ENCODE measurements around the gene PIP5KL1.

The PIP5KL1 gene

DNA sequence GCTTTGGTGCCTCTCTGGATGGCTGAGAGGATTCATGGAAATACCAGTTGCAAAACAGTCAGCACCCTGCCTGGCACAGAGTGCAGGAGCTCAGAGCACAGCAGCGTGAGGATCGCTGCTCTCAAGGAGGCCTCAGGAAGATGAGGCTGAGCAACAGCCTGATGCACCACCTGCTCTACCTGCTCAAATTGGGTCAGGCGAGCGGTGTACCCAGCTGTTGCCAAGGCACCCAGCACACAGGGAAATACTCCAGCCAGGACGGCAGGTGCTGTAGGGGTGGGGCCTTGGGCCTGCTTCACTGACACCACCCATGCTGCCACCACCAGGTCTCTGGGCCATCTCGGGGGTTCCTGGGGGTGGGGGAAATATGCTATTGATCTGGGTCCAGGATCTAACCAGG lies 45.9 kb upstream of the PIP5KL1 start:
- peaks cover 95% of the 10 kb centered on the region for H3K79me2 ChIP-seq (ENCODE audit: control insufficient read depth, low read length)
- H3K27ac ChIP-seq (ENCODE audit: low read depth, low read length) = peak overlapping the region; percentile 83

DNA sequence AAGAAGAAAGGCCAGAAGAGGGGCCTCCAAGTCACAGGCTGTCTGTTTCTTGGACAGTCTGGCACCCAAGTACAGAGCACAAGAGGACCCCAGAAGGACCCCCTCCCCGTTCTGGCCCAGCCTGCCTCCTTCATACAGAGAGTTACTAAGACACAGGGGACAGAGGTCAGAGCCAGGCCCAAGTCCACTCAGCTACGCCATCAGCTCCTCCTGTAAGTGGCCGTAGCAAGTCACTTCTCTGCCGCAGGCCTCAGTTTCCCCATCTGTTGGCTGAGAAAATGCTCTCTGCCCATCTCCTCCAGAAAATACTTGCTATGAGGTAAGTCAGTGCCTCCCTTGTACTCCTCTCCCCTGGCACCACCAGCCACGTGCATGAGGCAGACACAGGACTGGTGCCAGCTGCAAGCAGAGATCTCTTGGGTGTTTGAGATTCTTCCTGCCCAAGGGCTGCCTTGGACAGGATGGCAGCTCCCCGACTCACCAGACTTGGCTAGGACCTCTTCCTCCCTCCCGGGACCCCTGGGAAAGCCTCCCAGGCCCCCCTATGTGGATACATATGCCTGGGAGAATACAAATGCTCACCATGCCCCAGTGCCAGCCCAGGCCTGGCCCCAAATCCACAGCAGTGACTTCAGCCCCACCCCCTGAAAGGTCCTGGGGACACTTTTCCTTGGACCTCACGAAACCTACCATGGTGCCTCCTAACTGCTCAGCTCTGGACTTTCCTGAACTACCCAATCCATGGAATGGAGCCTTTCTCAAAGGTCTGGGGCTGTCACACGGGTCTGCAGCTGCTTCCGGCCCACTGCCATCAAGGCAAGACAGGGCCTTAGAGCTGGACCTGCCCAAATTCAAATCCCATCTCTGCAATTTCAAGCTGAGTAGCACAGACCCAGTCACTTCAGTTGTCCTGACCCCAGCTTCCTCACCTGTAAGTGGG lies 45.1 kb upstream of the PIP5KL1 start:
- H3K27me3 ChIP-seq (ENCODE audit: control insufficient read depth, low read length) = no peaks in the 10 kb centered on the region
- peak overlapping the region; percentile 92 for H3K4me2 ChIP-seq (ENCODE audit: low read length)
- peaks cover 10% of the 10 kb centered on the region for H3F3A ChIP-seq (ENCODE audit: control insufficient read depth, insufficient read depth)
- H3K4me3 ChIP-seq (ENCODE audit: low read length) = peak overlapping the region; percentile 95
- H3K4me1 ChIP-seq (ENCODE audit: control insufficient read depth, low read length) = peaks cover 73% of the 10 kb centered on the region
- peak overlapping the region; percentile 83 for H3K27ac ChIP-seq (ENCODE audit: low read depth, low read length)
- peaks cover 99% of the 10 kb centered on the region for H3K79me2 ChIP-seq (ENCODE audit: control insufficient read depth, low read length)
- peaks cover 59% of the 10 kb centered on the region for H4K20me1 ChIP-seq (ENCODE audit: control insufficient read depth, insufficient read depth, low read depth, low read length)
- H3K9me2 ChIP-seq (replicated peaks; ENCODE audit: control insufficient read depth, low read length) = no peaks in the 10 kb centered on the region
- peaks cover 90% of the 10 kb centered on the region for H3K36me3 ChIP-seq (ENCODE audit: control insufficient read depth, low read length)
- no peaks in the 10 kb centered on the region for H3K9me3 ChIP-seq (ENCODE audit: control insufficient read depth, insufficient read depth, low read length)
- TF ChIP-seq CTCF (IDR thresholded peaks at IDR 0.05; ENCODE audit: low read depth, low read length, poor library complexity, severe bottlenecking) = no peak
- no peak for TF ChIP-seq EZH2phosphoT487 (IDR thresholded peaks at IDR 0.05; ENCODE audit: borderline replicate concordance, low read length)

More for the DNA sequence above, 45.9 kb upstream of the PIP5KL1 start:
- Histone ChIP-seq H3K27me3 (ENCODE audit: control insufficient read depth, low read length) (no peaks in the 10 kb centered on the region), H3K4me1 (ENCODE audit: control insufficient read depth, low read length) (peaks cover 68% of the 10 kb centered on the region), H3K4me2 (ENCODE audit: low read length) (peak overlapping the region; percentile 92), H3K36me3 (ENCODE audit: control insufficient read depth, low read length) (peaks cover 87% of the 10 kb centered on the region), H3F3A (ENCODE audit: control insufficient read depth, insufficient read depth) (peaks cover 9% of the 10 kb centered on the region), H4K20me1 (ENCODE audit: control insufficient read depth, insufficient read depth, low read depth, low read length) (peaks cover 59% of the 10 kb centered on the region), H3K4me3 (ENCODE audit: low read length) (peak overlapping the region; percentile 95), H3K9me2 (replicated peaks; ENCODE audit: control insufficient read depth, low read length) (no peaks in the 10 kb centered on the region), H3K9me3 (ENCODE audit: control insufficient read depth, insufficient read depth, low read length) (no peaks in the 10 kb centered on the region)
- TF ChIP-seq EZH2phosphoT487 (IDR thresholded peaks at IDR 0.05; ENCODE audit: borderline replicate concordance, low read length) (no peak), CTCF (IDR thresholded peaks at IDR 0.05; ENCODE audit: low read depth, low read length, poor library complexity, severe bottlenecking) (no peak)

GRCh38 chr9:127974769-127975261 lies 44.2 kb upstream of the PIP5KL1 start:
- Histone ChIP-seq H3K27me3 (ENCODE audit: control insufficient read depth, low read length) (no peaks in the 10 kb centered on the region), H3K79me2 (ENCODE audit: control insufficient read depth, low read length) (peaks cover 100% of the 10 kb centered on the region), H4K20me1 (ENCODE audit: control insufficient read depth, insufficient read depth, low read depth, low read length) (peaks cover 63% of the 10 kb centered on the region), H3K9me2 (replicated peaks; ENCODE audit: control insufficient read depth, low read length) (no peaks in the 10 kb centered on the region), H3K9me3 (ENCODE audit: control insufficient read depth, insufficient read depth, low read length) (no peaks in the 10 kb centered on the region), H3F3A (ENCODE audit: control insufficient read depth, insufficient read depth) (peaks cover 10% of the 10 kb centered on the region), H3K4me1 (ENCODE audit: control insufficient read depth, low read length) (peaks cover 82% of the 10 kb centered on the region), H3K4me3 (ENCODE audit: low read length) (peak overlapping the region; percentile 95), H3K4me2 (ENCODE audit: low read length) (peak overlapping the region; percentile 92), H3K36me3 (ENCODE audit: control insufficient read depth, low read length) (peaks cover 93% of the 10 kb centered on the region), H3K27ac (ENCODE audit: low read depth, low read length) (peak overlapping the region; percentile 83; the same call in 1 of the 2 replicates)
- no peak for TF ChIP-seq EZH2phosphoT487 (IDR thresholded peaks at IDR 0.05; ENCODE audit: borderline replicate concordance, low read length)
- no peak for TF ChIP-seq CTCF (IDR thresholded peaks at IDR 0.05; ENCODE audit: low read depth, low read length, poor library complexity, severe bottlenecking)
